ENCODE results near the gene TACSTD2.
"Not testable (repeated sequence)": the region's sequence is repeated elsewhere in the genome, so short reads cannot be mapped to it uniquely, and the experiment has no call there.

TACSTD2 gene

DNA sequence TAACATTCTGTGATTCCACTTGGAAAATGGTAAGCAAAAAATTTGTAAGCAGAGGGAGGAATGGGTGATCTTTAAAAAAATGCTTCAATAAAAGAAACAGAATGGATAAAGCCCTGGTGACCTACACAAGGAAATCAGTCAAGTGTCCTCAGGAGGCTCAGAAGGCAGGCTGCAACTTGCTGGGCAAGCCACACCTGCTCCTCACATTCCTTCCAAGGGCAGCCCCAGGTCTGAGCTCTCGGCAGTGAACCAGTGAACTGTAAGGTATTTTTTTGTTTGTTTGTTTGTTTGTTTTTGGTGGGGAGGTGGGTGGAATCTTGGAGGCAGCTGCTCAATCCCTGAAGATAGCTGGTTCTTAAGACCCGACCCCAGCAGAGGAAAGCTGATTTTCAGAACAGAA, 4.4 kb downstream of the TACSTD2 start:
- H3K4me1 Mint-ChIP-seq: peaks cover 14% of the 10 kb centered on the region
- H3K27me3 Mint-ChIP-seq: peaks cover 93% of the 10 kb centered on the region
- no peak overlapping the region for H3K4me3 Mint-ChIP-seq
- ATAC-seq (replicated peaks; ENCODE audit: extremely low read depth, poor library complexity, severe bottlenecking) (no peak), DNase-seq (ENCODE audit: low spot score in 2 of 2) (no peak)
- H3K9me3 Mint-ChIP-seq: no peaks in the 10 kb centered on the region
- H3K36me3 Mint-ChIP-seq (ENCODE audit: insufficient read depth): no peaks in the 10 kb centered on the region
- no peak overlapping the region for H3K27ac Mint-ChIP-seq (ENCODE audit: low read depth)

GRCh38 chr1:58571616-58572015, 5.4 kb downstream of the TACSTD2 start:
- Mint-ChIP-seq H3K9me3 (no peaks in the 10 kb centered on the region), H3K27me3 (peaks cover 91% of the 10 kb centered on the region), H3K36me3 (ENCODE audit: insufficient read depth) (no peaks in the 10 kb centered on the region), H3K4me1 (peaks cover 10% of the 10 kb centered on the region), H3K27ac (ENCODE audit: low read depth) (no peak overlapping the region), H3K4me3 (no peak overlapping the region)
- DNase-seq (ENCODE audit: low spot score in 2 of 2) (no peak), ATAC-seq (replicated peaks; ENCODE audit: extremely low read depth, poor library complexity, severe bottlenecking) (no peak)

DNA sequence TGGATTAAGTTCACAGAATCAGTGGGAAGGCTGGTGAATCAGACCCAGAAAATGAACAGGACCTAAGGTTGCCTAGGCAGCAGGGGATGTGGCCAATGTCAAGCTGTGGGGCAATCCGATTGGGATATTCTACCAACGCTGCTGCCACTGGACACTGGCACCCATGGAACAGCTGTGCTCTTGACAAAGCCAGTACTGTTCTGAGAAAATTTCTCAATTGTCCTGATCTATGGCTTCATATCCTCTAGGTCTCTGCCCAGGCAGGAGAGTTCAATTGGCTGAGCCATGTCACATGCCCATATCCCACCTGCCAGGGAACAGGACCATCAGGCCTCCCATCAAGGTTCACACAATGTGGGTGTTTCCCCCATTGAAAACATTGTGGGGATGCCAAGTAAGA, 6.2 kb downstream of the TACSTD2 start:
- Mint-ChIP-seq H3K27me3 (peaks cover 91% of the 10 kb centered on the region), H3K4me3 (no peak overlapping the region), H3K9me3 (no peaks in the 10 kb centered on the region), H3K36me3 (ENCODE audit: insufficient read depth) (no peaks in the 10 kb centered on the region), H3K4me1 (peaks cover 2% of the 10 kb centered on the region), H3K27ac (ENCODE audit: low read depth) (no peak overlapping the region)
- ATAC-seq (replicated peaks; ENCODE audit: extremely low read depth, poor library complexity, severe bottlenecking) (no peak), DNase-seq (ENCODE audit: low spot score in 2 of 2) (no peak)

- DNase-seq (ENCODE audit: low spot score in 2 of 2) (no peak), ATAC-seq (replicated peaks; ENCODE audit: extremely low read depth, poor library complexity, severe bottlenecking) (no peak)
- no peak overlapping the region for H3K4me3 Mint-ChIP-seq
- no peaks in the 10 kb centered on the region for H3K36me3 Mint-ChIP-seq (ENCODE audit: insufficient read depth)
- H3K27me3 Mint-ChIP-seq: peaks cover 91% of the 10 kb centered on the region
- H3K4me1 Mint-ChIP-seq: no peaks in the 10 kb centered on the region
- H3K27ac Mint-ChIP-seq (ENCODE audit: low read depth): no peak overlapping the region
- no peaks in the 10 kb centered on the region for H3K9me3 Mint-ChIP-seq
Observed at GRCh38 chr1:58570094-58570493, 7.0 kb downstream of the TACSTD2 start.

DNA sequence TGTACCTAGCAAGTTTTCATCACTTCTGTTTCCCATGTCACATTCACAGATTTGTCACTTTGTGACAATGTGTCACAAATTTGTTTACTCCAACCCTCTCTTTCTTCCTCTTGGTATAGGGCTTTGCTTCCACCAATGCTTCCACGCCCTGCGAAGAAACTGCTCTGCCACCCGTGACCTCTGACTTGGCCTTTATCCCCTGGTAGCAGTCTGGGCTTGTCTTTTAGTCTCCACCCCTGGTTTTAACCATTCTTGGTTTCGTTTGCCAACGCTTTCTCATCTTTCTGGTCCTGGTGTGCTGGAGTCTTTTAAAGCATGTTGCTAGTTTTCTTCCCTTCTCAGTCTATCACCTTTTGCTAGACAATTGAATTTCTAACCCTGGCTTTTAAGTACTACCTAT, 8.1 kb downstream of the TACSTD2 start:
- Mint-ChIP-seq H3K4me1 (no peaks in the 10 kb centered on the region), H3K27me3 (peaks cover 85% of the 10 kb centered on the region), H3K36me3 (ENCODE audit: insufficient read depth) (no peaks in the 10 kb centered on the region), H3K9me3 (no peaks in the 10 kb centered on the region), H3K4me3 (no peak overlapping the region), H3K27ac (ENCODE audit: low read depth) (no peak overlapping the region)
- no peak for ATAC-seq (replicated peaks; ENCODE audit: extremely low read depth, poor library complexity, severe bottlenecking)
- no peak for DNase-seq (ENCODE audit: low spot score in 2 of 2)

- H3K4me3 Mint-ChIP-seq: no peak overlapping the region
- H3K4me1 Mint-ChIP-seq: no peaks in the 10 kb centered on the region
- no peaks in the 10 kb centered on the region for H3K9me3 Mint-ChIP-seq
- no peak for DNase-seq (ENCODE audit: low spot score in 2 of 2)
- H3K27ac Mint-ChIP-seq (ENCODE audit: low read depth): no peak overlapping the region
- H3K27me3 Mint-ChIP-seq: peaks cover 83% of the 10 kb centered on the region
- H3K36me3 Mint-ChIP-seq (ENCODE audit: insufficient read depth): no peaks in the 10 kb centered on the region
- no peak for ATAC-seq (replicated peaks; ENCODE audit: extremely low read depth, poor library complexity, severe bottlenecking)
Observed at GRCh38 chr1:58568271-58568860, 8.7 kb downstream of the TACSTD2 start.

DNA sequence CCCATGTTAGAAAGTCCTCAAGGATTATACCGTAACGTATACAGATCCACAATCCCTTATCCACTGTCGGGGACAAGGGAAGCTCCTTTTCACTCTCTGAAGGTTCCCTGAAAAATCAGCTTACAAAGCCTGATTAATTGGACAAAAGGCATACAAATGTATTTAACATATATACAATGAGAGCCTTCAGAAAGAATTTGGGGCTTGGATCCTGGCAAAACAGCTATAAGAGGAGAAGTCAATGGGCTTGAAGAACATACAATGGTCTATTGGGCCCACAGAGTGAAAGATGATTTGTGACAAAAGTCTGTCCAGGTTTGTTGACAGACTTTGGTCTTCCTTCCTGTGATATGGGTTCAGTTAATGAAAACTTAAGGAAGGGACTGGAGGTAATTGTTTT, 10.7 kb downstream of the TACSTD2 start:
- Mint-ChIP-seq H3K9me3 (no peaks in the 10 kb centered on the region), H3K4me1 (no peaks in the 10 kb centered on the region), H3K4me3 (no peak overlapping the region), H3K36me3 (ENCODE audit: insufficient read depth) (no peaks in the 10 kb centered on the region), H3K27me3 (peaks cover 83% of the 10 kb centered on the region), H3K27ac (ENCODE audit: low read depth) (no peak overlapping the region)
- DNase-seq (ENCODE audit: low spot score in 2 of 2): no peak
- ATAC-seq (replicated peaks; ENCODE audit: extremely low read depth, poor library complexity, severe bottlenecking): no peak

DNA sequence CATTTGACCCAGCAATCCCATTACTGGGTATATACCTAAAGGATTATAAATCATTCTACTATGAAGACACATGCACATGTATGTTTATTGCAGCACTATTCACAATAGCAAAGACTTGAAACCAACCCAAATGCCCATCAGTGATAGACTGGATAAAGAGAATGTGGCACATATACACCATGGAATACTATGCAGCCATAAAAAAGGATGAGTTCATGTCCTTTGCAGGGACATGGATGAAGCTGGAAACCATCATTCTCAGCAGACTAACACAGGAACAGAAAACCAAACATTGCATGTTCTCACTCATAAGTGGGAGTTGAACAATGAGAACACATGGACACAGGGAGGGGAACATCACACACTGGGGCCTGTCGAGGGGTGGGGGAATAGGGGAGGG, 13.3 kb downstream of the TACSTD2 start:
- not testable (repeated sequence) for DNase-seq (ENCODE audit: low spot score in 2 of 2); H3K36me3 Mint-ChIP-seq (ENCODE audit: insufficient read depth); H3K4me1 Mint-ChIP-seq; H3K9me3 Mint-ChIP-seq; H3K27ac Mint-ChIP-seq (ENCODE audit: low read depth); ATAC-seq (replicated peaks; ENCODE audit: extremely low read depth, poor library complexity, severe bottlenecking); H3K4me3 Mint-ChIP-seq
- peaks cover 65% of the 10 kb centered on the region for H3K27me3 Mint-ChIP-seq

GRCh38 chr1:58561633-58562032, 15.4 kb downstream of the TACSTD2 start:
- DNase-seq (ENCODE audit: low spot score in 2 of 2) (no peak), ATAC-seq (replicated peaks; ENCODE audit: extremely low read depth, poor library complexity, severe bottlenecking) (no peak)
- Mint-ChIP-seq H3K4me3 (no peak overlapping the region), H3K4me1 (no peaks in the 10 kb centered on the region), H3K27ac (ENCODE audit: low read depth) (no peak overlapping the region), H3K27me3 (peaks cover 72% of the 10 kb centered on the region), H3K9me3 (no peaks in the 10 kb centered on the region), H3K36me3 (ENCODE audit: insufficient read depth) (no peaks in the 10 kb centered on the region)

DNA sequence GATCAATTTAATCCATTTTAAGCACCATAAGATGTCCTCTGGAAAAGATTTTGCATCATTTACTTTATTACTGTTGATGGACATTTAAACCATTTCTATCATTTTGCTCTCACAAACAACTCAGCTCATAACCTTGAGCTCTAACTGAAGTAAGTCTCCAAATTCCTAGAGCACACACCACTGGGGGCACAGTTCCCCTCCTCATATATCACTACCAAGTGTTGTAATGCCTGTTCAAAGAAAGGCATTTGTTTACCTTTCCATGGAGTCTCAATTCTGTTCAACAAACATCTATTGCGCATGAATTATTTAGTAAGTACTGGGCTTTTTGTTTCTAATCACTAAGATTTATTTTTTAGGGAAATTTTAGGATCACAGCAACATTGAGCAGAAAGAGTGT, 21.7 kb downstream of the TACSTD2 start:
- Mint-ChIP-seq H3K4me1 (no peaks in the 10 kb centered on the region), H3K27me3 (peaks cover 49% of the 10 kb centered on the region), H3K27ac (ENCODE audit: low read depth) (no peak overlapping the region), H3K4me3 (no peak overlapping the region), H3K9me3 (no peaks in the 10 kb centered on the region), H3K36me3 (ENCODE audit: insufficient read depth) (no peaks in the 10 kb centered on the region)
- no peak for DNase-seq (ENCODE audit: low spot score in 2 of 2)
- no peak for ATAC-seq (replicated peaks; ENCODE audit: extremely low read depth, poor library complexity, severe bottlenecking)

DNA sequence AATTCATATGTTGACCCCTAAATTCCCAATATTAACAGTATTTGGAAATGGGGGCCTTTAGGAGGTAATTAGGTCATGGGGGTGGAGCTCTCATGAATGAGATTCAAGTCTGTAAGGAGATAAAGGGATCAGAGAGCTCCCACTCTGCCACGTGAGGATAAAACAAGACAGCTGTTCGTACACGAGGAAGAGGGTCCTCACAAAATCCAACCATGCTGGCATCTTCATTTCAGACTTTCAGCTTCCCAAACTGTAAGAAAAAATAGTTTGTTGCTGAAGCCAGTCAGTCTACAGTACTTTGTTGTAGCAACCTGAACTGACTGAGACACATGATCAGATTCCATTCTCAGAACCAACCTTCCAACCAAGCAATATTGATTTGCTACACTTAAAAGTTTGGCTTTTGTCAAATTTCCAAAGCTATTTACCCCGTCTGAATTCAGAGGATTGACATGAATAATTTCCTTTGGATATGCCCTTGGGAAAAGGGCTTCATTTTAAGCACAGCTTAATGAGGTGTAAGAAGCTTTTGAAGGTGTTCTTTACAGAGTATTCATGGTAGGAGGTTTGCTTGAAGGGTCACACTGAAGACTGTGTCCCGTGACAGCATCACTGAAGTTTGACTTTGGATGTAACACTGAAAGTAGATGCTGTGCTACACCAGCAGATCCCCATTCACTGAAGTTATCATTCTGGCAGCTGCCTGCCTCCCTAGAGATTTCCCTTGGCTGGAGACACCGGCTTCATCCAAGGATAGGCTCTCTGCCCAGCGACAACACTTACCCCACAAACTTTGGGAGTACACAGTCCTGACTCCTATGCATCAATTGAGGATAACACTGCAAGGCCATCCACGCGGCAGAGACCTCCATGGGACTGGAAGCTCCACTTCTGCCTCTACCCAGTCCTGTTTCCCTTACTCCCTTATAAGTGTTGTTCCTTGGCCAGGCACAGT, 25.6 kb downstream of the TACSTD2 start:
- Mint-ChIP-seq H3K4me3 (no peak overlapping the region), H3K27me3 (peaks cover 32% of the 10 kb centered on the region), H3K9me3 (no peaks in the 10 kb centered on the region), H3K4me1 (no peaks in the 10 kb centered on the region), H3K27ac (ENCODE audit: low read depth) (no peak overlapping the region), H3K36me3 (ENCODE audit: insufficient read depth) (peaks cover 3% of the 10 kb centered on the region)
- ATAC-seq (replicated peaks; ENCODE audit: extremely low read depth, poor library complexity, severe bottlenecking) (no peak), DNase-seq (ENCODE audit: low spot score in 2 of 2) (no peak)

DNA sequence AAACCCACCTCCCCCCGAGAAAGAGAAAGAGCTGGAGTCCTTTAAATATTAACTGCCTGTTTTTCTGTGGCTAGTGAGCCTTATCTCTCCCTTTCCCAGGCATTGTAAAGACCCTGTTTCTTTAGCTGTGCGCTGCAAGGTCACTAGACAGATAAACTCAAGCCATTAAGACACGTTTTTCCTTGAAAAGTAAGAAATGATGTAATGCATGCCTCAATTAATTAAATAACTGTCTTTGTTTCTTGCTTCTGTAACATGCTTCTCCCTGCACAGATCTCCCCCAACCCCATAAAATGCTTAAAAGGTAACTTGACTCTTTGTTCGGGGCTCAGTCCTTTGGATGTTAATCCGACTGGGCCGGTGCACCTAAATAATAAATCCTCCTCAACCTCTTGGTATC, 27.8 kb downstream of the TACSTD2 start:
- peaks cover 12% of the 10 kb centered on the region for H3K36me3 Mint-ChIP-seq (ENCODE audit: insufficient read depth)
- H3K27ac Mint-ChIP-seq (ENCODE audit: low read depth); H3K9me3 Mint-ChIP-seq: not testable (repeated sequence)

DNA sequence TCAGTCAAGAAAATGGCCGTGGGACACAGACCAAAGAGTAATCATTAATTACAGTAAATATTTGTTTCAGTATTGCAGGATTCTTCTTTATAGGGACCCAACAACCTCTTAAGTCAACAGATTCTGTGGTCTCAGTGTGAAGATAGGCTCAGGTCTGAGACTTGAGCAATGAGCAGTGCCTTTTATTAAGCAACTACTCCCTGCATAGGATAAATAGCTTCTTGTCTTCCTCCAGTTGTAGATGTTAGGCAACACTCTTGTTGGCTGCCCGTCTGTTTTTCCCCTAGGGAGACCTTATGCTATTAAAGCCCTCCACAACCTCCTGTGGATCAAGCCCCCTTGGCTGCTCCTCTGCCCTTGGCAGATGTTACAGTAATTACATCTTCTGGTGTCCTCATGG, 28.7 kb downstream of the TACSTD2 start:
- no peak for DNase-seq (ENCODE audit: low spot score in 2 of 2)
- Mint-ChIP-seq H3K27me3 (peaks cover 17% of the 10 kb centered on the region), H3K4me3 (no peak overlapping the region), H3K36me3 (ENCODE audit: insufficient read depth) (peaks cover 12% of the 10 kb centered on the region), H3K27ac (ENCODE audit: low read depth) (no peak overlapping the region), H3K4me1 (peaks cover 17% of the 10 kb centered on the region), H3K9me3 (no peaks in the 10 kb centered on the region)
- ATAC-seq (replicated peaks; ENCODE audit: extremely low read depth, poor library complexity, severe bottlenecking): no peak

More for the DNA sequence above, 27.8 kb downstream of the TACSTD2 start:
- ATAC-seq (replicated peaks; ENCODE audit: extremely low read depth, poor library complexity, severe bottlenecking); H3K4me3 Mint-ChIP-seq; DNase-seq (ENCODE audit: low spot score in 2 of 2): not testable (repeated sequence)
- Mint-ChIP-seq H3K27me3 (peaks cover 20% of the 10 kb centered on the region), H3K4me1 (peaks cover 14% of the 10 kb centered on the region)
